Measurements from ENCODE around the gene PAPSS2. TPM values are rescaled to one million over a fixed set of nuclear protein-coding genes. Genes with fewer than 3 reads are reported as not detected.

Gene PAPSS2
- total and polyA plus RNA-seq, 2 donors (not counting 3 experiments of a cell fraction or from before 2014, with no cell fraction given): 27.9 to 82.6 TPM

DNA sequence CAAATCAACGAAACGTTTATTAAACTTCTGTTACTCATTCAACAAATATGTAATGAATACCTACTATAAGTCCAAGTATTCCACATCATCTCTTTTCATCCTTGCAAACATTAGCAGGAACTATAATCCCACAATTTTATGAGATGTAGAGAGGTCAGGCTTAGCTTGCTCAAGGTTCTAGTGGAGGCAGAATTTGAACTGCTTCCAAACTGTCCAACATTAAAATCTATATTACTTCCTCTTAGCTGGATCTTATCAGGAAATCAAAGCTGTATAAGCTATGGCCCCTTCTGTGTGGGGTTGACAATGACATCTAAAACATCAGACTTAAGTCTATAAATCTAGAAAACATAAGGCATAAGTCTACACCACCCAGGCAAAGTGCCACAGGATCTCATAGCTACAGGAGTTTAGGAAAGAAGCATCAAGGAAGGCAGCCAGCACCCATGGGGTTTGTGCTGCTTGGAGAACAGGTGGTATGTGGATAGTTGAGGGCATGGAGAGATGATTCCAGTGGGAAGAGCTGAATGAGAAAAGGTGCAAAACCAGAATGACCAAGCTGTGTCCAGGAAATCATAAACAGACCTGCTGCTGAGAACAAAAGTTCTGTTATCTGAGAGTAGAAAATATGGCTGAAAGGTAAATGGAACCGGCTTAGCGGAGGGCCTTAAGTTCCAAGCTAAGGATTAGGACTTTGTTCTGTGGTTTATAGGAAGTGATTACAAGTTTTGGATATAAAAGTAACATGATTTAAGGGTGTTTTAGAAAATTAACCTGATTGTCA is 34.5 kb downstream of the PAPSS2 start:
- dilution Hi-C loops (cut with MboI; ENCODE audit: extremely low pct_ligation_motif_present, low sequenced_read_pairs) (no loop called here), intact Hi-C loops (cut with micrococcal nuclease) (no loop called here)
- no TSS peak for BruUV-seq (replicated peaks)
- Histone ChIP-seq H3K79me2 (ENCODE audit: control insufficient read depth, insufficient read depth, low read length) (peaks cover 5% of the 10 kb centered on the region), H3K4me3 (replicated peaks in 1 of 3; ENCODE audit: insufficient read depth in 1 of 3, low read depth in 1 of 3, low read length in 3 of 3) (no peak overlapping the region), H3K4me1 (ENCODE audit: control insufficient read depth, extremely low read depth, insufficient read depth, low read length) (peaks cover 6% of the 10 kb centered on the region), H3K36me3 (ENCODE audit: control insufficient read depth in 2 of 2, extremely low read depth in 1 of 2, insufficient read depth in 2 of 2, low read length in 2 of 2) (no peaks in the 10 kb centered on the region), H3K9me3 (replicated peaks; ENCODE audit: control insufficient read depth, insufficient read depth, low read length) (no peaks in the 10 kb centered on the region), H3K4me2 (ENCODE audit: insufficient read depth, low read length) (no peak overlapping the region), H3K9me1 (replicated peaks; ENCODE audit: control insufficient read depth, extremely low read depth, insufficient read depth, low read length) (no peaks in the 10 kb centered on the region), H3K27ac (ENCODE audit: insufficient read depth, low read depth, low read length) (no peak overlapping the region), H3K9ac (replicated peaks; ENCODE audit: extremely low read depth, insufficient read depth, low read length) (no peak overlapping the region), H3K27me3 (ENCODE audit: control insufficient read depth in 2 of 2, insufficient read depth in 2 of 2, low read length in 2 of 2) (no peaks in the 10 kb centered on the region), H2AFZ (ENCODE audit: low read depth, low read length) (no peak overlapping the region), H4K20me1 (replicated peaks; ENCODE audit: control insufficient read depth, extremely low read depth, insufficient read depth, low read length) (no peaks in the 10 kb centered on the region)
- DNase-seq (ENCODE audit: low read depth, low spot score): no peak
- FAIRE-seq: no peak
- ChIA-PET CTCF (interaction anchor here (0.7 to 1.2 kb wide), 3 partner anchors 8 to 27 kb away, joined by 3 to 8 read pairs (median 4); no protein-coding TSS in a partner anchor), POLR2A (no interaction called here)
- no peak for TF ChIP-seq JUN (IDR thresholded peaks at IDR 0.05; ENCODE audit: borderline replicate concordance, insufficient read depth, insufficient read length, low read depth)
- TF ChIP-seq POLR2AphosphoS5 (IDR thresholded peaks at IDR 0.05; ENCODE audit: insufficient read depth, low read depth, low read length): no peak
- TF ChIP-seq FOS (IDR thresholded peaks at IDR 0.05; ENCODE audit: borderline replicate concordance, insufficient read depth, low read length): no peak
- no peak for TF ChIP-seq GATA2 (IDR thresholded peaks at IDR 0.05; ENCODE audit: insufficient read depth, insufficient read length, low read depth, low read length)
- no peak for TF ChIP-seq POLR2A (IDR thresholded peaks at IDR 0.05; ENCODE audit: low read depth, low read length)
- TF ChIP-seq MYC (IDR thresholded peaks at IDR 0.05; ENCODE audit: low read depth, low read length): no peak
- TF ChIP-seq, protein P1, sequence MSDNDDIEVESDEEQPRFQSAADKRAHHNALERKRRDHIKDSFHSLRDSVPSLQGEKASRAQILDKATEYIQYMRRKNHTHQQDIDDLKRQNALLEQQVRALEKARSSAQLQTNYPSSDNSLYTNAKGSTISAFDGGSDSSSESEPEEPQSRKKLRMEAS (IDR thresholded peaks at IDR 0.05; ENCODE audit: insufficient read depth, insufficient read length): no peak
- no peak for TF ChIP-seq CTCF (IDR thresholded peaks at IDR 0.05; ENCODE audit: extremely low read depth in 1 of 2, insufficient read depth in 1 of 2, low read depth in 1 of 2, low read length in 2 of 2)
- TF ChIP-seq EZH2 (IDR thresholded peaks at IDR 0.05; ENCODE audit: borderline replicate concordance, low read depth, low read length, severe bottlenecking): no peak

Data from endothelial cell of umbilical vein (primary cell).